ENCODE measurements around the gene UNC5B.

GRCh38 chr10:71351628-71352319, 139.4 kb downstream of the UNC5B start:
- no peak for TF ChIP-seq EZH2 (IDR thresholded peaks at IDR 0.05; ENCODE audit: borderline replicate concordance)
- no peak for TF ChIP-seq CTCF (IDR thresholded peaks at IDR 0.05; ENCODE audit: poor library complexity)
- TF ChIP-seq EZH2phosphoT487 (IDR thresholded peaks at IDR 0.05; ENCODE audit: low read depth, severe bottlenecking, unreplicated experiment): no peak
